Neural cell (in vitro differentiated cells): ENCODE data around the gene SMC3. TPM values are rescaled to one million over a fixed set of nuclear protein-coding genes. Genes with fewer than 3 reads are reported as not detected.

ENCODE experiments used
- H2AFZ ChIP-seq: fragments of 200-600, 300-800 bp; sonication (generic), shearing (Covaris generic); 2 replicates; pipeline ENCODE4 v1.6.0; 2014; ENCODE audit warnings: low read depth, mild to moderate bottlenecking, antibody characterized with exemption, low read length, moderate library complexity
- H3F3A ChIP-seq: fragments of 200-600 bp; shearing (Covaris generic); 2 replicates; pipeline ENCODE4 v1.6.1; 2016; ENCODE audit warnings: mild to moderate bottlenecking, moderate library complexity, mixed read lengths, antibody characterized with exemption, low read length; ENCODE audit not compliant: insufficient read depth, poor library complexity, severe bottlenecking
- H3K27ac ChIP-seq: fragments of 200-600, 300-800 bp; sonication (generic), shearing (Covaris generic); 2 replicates; pipeline ENCODE4 v1.5.1; 2014; ENCODE audit warnings: mild to moderate bottlenecking, low read length, moderate library complexity
- H3K27me3 ChIP-seq: fragments of 300-800, 200-600 bp; sonication (generic), shearing (Covaris generic); 2 replicates; pipeline ENCODE4 v1.6.0; 2014; ENCODE audit warnings: mild to moderate bottlenecking, low read depth, low read length, moderate library complexity; ENCODE audit not compliant: insufficient read depth
- H3K36me3 ChIP-seq: fragments of 300-800, 200-600 bp; sonication (generic), shearing (Covaris generic); 2 replicates; pipeline ENCODE4 v1.5.1; 2014; ENCODE audit warnings: mild to moderate bottlenecking, antibody characterized with exemption, low read length, moderate library complexity; ENCODE audit not compliant: insufficient read depth
- H3K4me2 ChIP-seq: fragments of 300-800, 200-600 bp; sonication (generic), shearing (Covaris generic); 2 replicates; pipeline ENCODE4 v1.6.0; 2014; ENCODE audit warnings: mild to moderate bottlenecking, low read length
- H3K4me3 ChIP-seq: fragments of 300-800, 200-600 bp; sonication (generic), shearing (Covaris generic); 2 replicates; pipeline ENCODE4 v1.5.1; 2014; ENCODE audit warnings: mild to moderate bottlenecking, low read length, moderate library complexity
- H3K79me2 ChIP-seq: fragments of 200-600 bp; shearing (Covaris generic); replicated peaks from 2 replicates; pipeline ENCODE4 v1.6.0; 2014; ENCODE audit warnings: mild to moderate bottlenecking, low read length, moderate library complexity; ENCODE audit not compliant: insufficient read depth
- H3K9ac ChIP-seq: fragments of 300-800, 200-600 bp; sonication (generic), shearing (Covaris generic); 2 replicates; pipeline ENCODE4 v1.6.1; 2016; ENCODE audit warnings: mild to moderate bottlenecking, low read length, mixed read lengths
- H3K9me2 ChIP-seq: fragments of 200-600 bp; shearing (Covaris generic); 2 replicates; pipeline ENCODE4 v1.6.1; 2016; ENCODE audit warnings: mild to moderate bottlenecking, low read length, mixed read lengths; ENCODE audit not compliant: insufficient read depth
- H3K9me3 ChIP-seq: fragments of 200-600, 300-800 bp; sonication (generic), shearing (Covaris generic); 2 replicates; pipeline ENCODE4 v1.6.1; 2016; ENCODE audit warnings: mild to moderate bottlenecking, mixed run types, low read length, moderate library complexity, mixed read lengths
- H4K20me1 ChIP-seq: fragments of 200-600 bp; shearing (Covaris generic); 2 replicates; pipeline ENCODE4 v1.6.1; 2016; ENCODE audit warnings: mild to moderate bottlenecking, mixed run types; ENCODE audit not compliant: insufficient read depth
- EP300 ChIP-seq: fragments of 450-650 bp; conservative IDR thresholded peaks from 2 replicates; pipeline ENCODE4 v1.6.1; 2014; ENCODE audit warnings: antibody characterized with exemption, mild to moderate bottlenecking, moderate library complexity; ENCODE audit not compliant: poor library complexity, severe bottlenecking
- EZH2 ChIP-seq: fragments of 200-600, 300-800 bp; shearing (Covaris generic), sonication (generic); IDR thresholded peaks from 2 replicates; pipeline ENCODE4 v1.6.1; 2014; ENCODE audit warnings: antibody characterized with exemption, low read length, borderline replicate concordance, mild to moderate bottlenecking; ENCODE audit not compliant: insufficient read depth, poor library complexity, severe bottlenecking
- MXI1 ChIP-seq: fragments of 450-650 bp; conservative IDR thresholded peaks from 2 replicates; pipeline ENCODE4 v1.6.1; 2014; ENCODE audit warnings: antibody characterized with exemption, mild to moderate bottlenecking; ENCODE audit not compliant: poor library complexity, severe bottlenecking
- POLR2AphosphoS5 ChIP-seq: IDR thresholded peaks from 2 replicates; pipeline ENCODE4 v1.6.1; 2012
- RAD21 ChIP-seq: fragments of 450-650 bp; conservative IDR thresholded peaks from 2 replicates; pipeline ENCODE4 v1.6.1; 2014; ENCODE audit warnings: antibody characterized with exemption, mild to moderate bottlenecking, moderate library complexity
- SMC3 ChIP-seq: fragments of 450-650 bp; conservative IDR thresholded peaks from 2 replicates; pipeline ENCODE4 v1.6.1; 2014; ENCODE audit warnings: antibody characterized with exemption, mild to moderate bottlenecking, moderate library complexity; ENCODE audit not compliant: poor library complexity
- TAF1 ChIP-seq: IDR thresholded peaks from 2 replicates; pipeline ENCODE4 v1.6.1; 2012; ENCODE audit warnings: low read depth
- polyA plus RNA-seq: library from polyadenylated mRNA; depleted of rRNA; stranded (reverse); fragments of >200 nt; gene quantifications from 2 replicates; pipeline ENCODE4 v1.2.3, GENCODE V29; 2014
- TF ChIP-seq, protein P1 (sequence below): fragments of 450-650 bp; IDR thresholded peaks from 2 replicates; pipeline ENCODE4 v1.5.1; 2014; ENCODE audit warnings: antibody characterized with exemption, mild to moderate bottlenecking, moderate library complexity; ENCODE audit not compliant: poor library complexity, severe bottlenecking
- TF ChIP-seq, protein P2 (sequence below): IDR thresholded peaks from 2 replicates; pipeline ENCODE4 v1.6.1; 2012; ENCODE audit warnings: borderline replicate concordance

Gene SMC3
- polyA plus RNA-seq, 1 donor from 2014 or later: 67.7 TPM

DNA sequence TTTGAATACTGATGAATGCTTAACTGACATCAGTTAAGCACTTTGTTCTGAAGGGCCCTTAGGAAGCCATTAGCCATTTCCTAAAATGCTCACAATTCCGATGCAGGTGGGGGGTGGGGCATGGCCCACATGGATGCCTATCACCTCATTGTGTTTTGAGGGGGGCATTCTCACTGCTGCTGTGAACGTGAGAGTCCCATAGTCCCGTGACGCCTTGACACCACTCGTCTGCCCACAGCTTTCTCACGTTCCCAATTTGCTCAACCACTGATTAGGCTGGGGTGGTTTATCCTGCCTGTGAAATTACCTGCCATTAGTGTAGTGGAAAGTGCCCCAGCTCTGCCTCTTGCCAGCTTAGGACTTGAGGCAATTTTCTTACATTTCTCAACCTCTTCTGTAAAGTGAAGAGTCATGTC is 37.9 kb upstream of the SMC3 start:
- no peak overlapping the region for H2AFZ ChIP-seq
- no peak overlapping the region for H3K4me3 ChIP-seq
- H3K9me2 ChIP-seq: no peaks in the 10 kb centered on the region
- H3K79me2 ChIP-seq: no peaks in the 10 kb centered on the region
- H3K36me3 ChIP-seq: no peaks in the 10 kb centered on the region
- peaks cover 3% of the 10 kb centered on the region for H3K27me3 ChIP-seq
- TF ChIP-seq POLR2AphosphoS5 (no peak), EP300 (no peak), RAD21 (no peak), SMC3 (no peak), EZH2 (no peak), MXI1 (no peak), TAF1 (no peak)
- TF ChIP-seq, protein P1, sequence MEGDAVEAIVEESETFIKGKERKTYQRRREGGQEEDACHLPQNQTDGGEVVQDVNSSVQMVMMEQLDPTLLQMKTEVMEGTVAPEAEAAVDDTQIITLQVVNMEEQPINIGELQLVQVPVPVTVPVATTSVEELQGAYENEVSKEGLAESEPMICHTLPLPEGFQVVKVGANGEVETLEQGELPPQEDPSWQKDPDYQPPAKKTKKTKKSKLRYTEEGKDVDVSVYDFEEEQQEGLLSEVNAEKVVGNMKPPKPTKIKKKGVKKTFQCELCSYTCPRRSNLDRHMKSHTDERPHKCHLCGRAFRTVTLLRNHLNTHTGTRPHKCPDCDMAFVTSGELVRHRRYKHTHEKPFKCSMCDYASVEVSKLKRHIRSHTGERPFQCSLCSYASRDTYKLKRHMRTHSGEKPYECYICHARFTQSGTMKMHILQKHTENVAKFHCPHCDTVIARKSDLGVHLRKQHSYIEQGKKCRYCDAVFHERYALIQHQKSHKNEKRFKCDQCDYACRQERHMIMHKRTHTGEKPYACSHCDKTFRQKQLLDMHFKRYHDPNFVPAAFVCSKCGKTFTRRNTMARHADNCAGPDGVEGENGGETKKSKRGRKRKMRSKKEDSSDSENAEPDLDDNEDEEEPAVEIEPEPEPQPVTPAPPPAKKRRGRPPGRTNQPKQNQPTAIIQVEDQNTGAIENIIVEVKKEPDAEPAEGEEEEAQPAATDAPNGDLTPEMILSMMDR: no peak
- TF ChIP-seq, protein P2, sequence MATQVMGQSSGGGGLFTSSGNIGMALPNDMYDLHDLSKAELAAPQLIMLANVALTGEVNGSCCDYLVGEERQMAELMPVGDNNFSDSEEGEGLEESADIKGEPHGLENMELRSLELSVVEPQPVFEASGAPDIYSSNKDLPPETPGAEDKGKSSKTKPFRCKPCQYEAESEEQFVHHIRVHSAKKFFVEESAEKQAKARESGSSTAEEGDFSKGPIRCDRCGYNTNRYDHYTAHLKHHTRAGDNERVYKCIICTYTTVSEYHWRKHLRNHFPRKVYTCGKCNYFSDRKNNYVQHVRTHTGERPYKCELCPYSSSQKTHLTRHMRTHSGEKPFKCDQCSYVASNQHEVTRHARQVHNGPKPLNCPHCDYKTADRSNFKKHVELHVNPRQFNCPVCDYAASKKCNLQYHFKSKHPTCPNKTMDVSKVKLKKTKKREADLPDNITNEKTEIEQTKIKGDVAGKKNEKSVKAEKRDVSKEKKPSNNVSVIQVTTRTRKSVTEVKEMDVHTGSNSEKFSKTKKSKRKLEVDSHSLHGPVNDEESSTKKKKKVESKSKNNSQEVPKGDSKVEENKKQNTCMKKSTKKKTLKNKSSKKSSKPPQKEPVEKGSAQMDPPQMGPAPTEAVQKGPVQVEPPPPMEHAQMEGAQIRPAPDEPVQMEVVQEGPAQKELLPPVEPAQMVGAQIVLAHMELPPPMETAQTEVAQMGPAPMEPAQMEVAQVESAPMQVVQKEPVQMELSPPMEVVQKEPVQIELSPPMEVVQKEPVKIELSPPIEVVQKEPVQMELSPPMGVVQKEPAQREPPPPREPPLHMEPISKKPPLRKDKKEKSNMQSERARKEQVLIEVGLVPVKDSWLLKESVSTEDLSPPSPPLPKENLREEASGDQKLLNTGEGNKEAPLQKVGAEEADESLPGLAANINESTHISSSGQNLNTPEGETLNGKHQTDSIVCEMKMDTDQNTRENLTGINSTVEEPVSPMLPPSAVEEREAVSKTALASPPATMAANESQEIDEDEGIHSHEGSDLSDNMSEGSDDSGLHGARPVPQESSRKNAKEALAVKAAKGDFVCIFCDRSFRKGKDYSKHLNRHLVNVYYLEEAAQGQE: no peak
- no peaks in the 10 kb centered on the region for H4K20me1 ChIP-seq
- no peak overlapping the region for H3K9ac ChIP-seq
- H3F3A ChIP-seq: no peaks in the 10 kb centered on the region
- no peak overlapping the region for H3K27ac ChIP-seq
- no peak overlapping the region for H3K4me2 ChIP-seq
- no peaks in the 10 kb centered on the region for H3K9me3 ChIP-seq

- H3K4me3 ChIP-seq: no peak overlapping the region
- no peak overlapping the region for H3K9ac ChIP-seq
- H3K9me2 ChIP-seq: no peaks in the 10 kb centered on the region
- H3K79me2 ChIP-seq: no peaks in the 10 kb centered on the region
- no peaks in the 10 kb centered on the region for H3K9me3 ChIP-seq
- H2AFZ ChIP-seq: no peak overlapping the region
- H3K27ac ChIP-seq: no peak overlapping the region
- no peaks in the 10 kb centered on the region for H3K36me3 ChIP-seq
- H3K4me2 ChIP-seq: no peak overlapping the region
- no peaks in the 10 kb centered on the region for H3F3A ChIP-seq
- H3K27me3 ChIP-seq: peaks cover 3% of the 10 kb centered on the region
- TF ChIP-seq RAD21: no peak
- no peak for TF ChIP-seq POLR2AphosphoS5
- TF ChIP-seq EZH2: no peak
- TF ChIP-seq, protein P1: no peak
- no peaks in the 10 kb centered on the region for H4K20me1 ChIP-seq
These were observed 37.2 kb upstream of the SMC3 start for GRCh38 chr10:110530131-110530831.
